GM12878 (cell line): Measurements from ENCODE around the gene DNAJC17. TPM values are rescaled to one million over a fixed set of nuclear protein-coding genes. Genes with fewer than 3 reads are reported as not detected.
A peak's percentile ranks its signal among the peaks of the same experiment; 100 is the strongest.

ENCODE experiments used
- ATAC-seq: fragments of 200-7000 bp; cut with Tn5 transposase; 3 replicates; pipeline ENCODE4 v1.9.1; 2020; ENCODE audit warnings: mild to moderate bottlenecking, moderate library complexity
- BruUV-seq: library from RNA; stranded (reverse); fragments of 400-500 nt; replicated peaks from 2 replicates; lab custom pipeline; 2021; lab: Mats Ljungman, UMichigan
- CTCF ChIA-PET: fragments of 300-600 bp; sonication (Branson Sonifier 250); formaldehyde crosslinking; extraction: SDS; loops from one replicate; lab custom pipeline; 2021; ENCODE audit warnings: inconsistent platforms; lab: Yijun Ruan, JAX
- POLR2A ChIA-PET: fragments of 350-600 bp; formaldehyde crosslinking; extraction: SDS; loops from one replicate; lab custom pipeline; 2021; ENCODE audit warnings: inconsistent platforms; lab: Charles Lee
- RAD21 ChIA-PET: fragments of 300-600 bp; sonication (Branson Sonifier 250); formaldehyde crosslinking; loops from one replicate; lab custom pipeline; 2023; ENCODE audit warnings: antibody characterized with exemption; ENCODE audit not compliant: unreplicated experiment; lab: Charles Lee
- SMC1A ChIA-PET: fragments of 300-600 bp; sonication (Branson Sonifier 250); formaldehyde crosslinking; loops from one replicate; lab custom pipeline; 2023; ENCODE audit not compliant: unreplicated experiment, uncharacterized antibody; lab: Charles Lee
- DNase-seq: peaks from one replicate; pipeline ENCODE4 v3.0.0-alpha.2; 2011; ENCODE audit warnings: low read depth, low spot score
- FAIRE-seq: peaks from 3 replicates; lab custom pipeline; 2011; peaks lifted over from hg19 to GRCh38; lab: Jason Lieb, UNC
- H2AFZ ChIP-seq: 2 replicates; pipeline ENCODE4 v1.6.0; 2011; ENCODE audit warnings: low read depth, low read length, control low read depth; ENCODE audit not compliant: control insufficient read depth
- H3K27ac ChIP-seq: 2 replicates; pipeline ENCODE4 v1.5.1; 2011; ENCODE audit warnings: control low read depth; ENCODE audit not compliant: control insufficient read depth, insufficient read depth
- H3K27me3 ChIP-seq, 2 experiments: replicated peaks in 1 of 2; 2 replicates each; pipeline versions ENCODE4 v1.6.0 to v1.6.1; 2011; ENCODE audit warnings: low read length in 1 of 2; ENCODE audit not compliant: control insufficient read depth in 2 of 2, insufficient read depth in 2 of 2
- H3K36me3 ChIP-seq, 2 experiments: 2 replicates each; pipeline ENCODE4 v1.5.1; 2011; ENCODE audit warnings: low read length in 1 of 2; ENCODE audit not compliant: control insufficient read depth in 2 of 2, insufficient read depth in 2 of 2
- H3K4me1 ChIP-seq: 2 replicates; pipeline ENCODE4 v1.6.1; 2011; ENCODE audit warnings: mild to moderate bottlenecking, low read length, moderate library complexity, mixed read lengths; ENCODE audit not compliant: control insufficient read depth, insufficient read depth
- H3K4me2 ChIP-seq: 2 replicates; pipeline ENCODE4 v1.6.0; 2011; ENCODE audit warnings: control low read depth; ENCODE audit not compliant: control insufficient read depth, insufficient read depth
- H3K4me3 ChIP-seq: fragments of 200-600 bp; sonication (generic); 2 replicates; pipeline ENCODE4 v1.5.1; 2016
- H3K79me2 ChIP-seq: 2 replicates; pipeline ENCODE4 v1.6.0; 2011; ENCODE audit warnings: low read length; ENCODE audit not compliant: control insufficient read depth, insufficient read depth
- H3K9ac ChIP-seq: 2 replicates; pipeline ENCODE4 v1.8.0; 2011; ENCODE audit warnings: low read length, control low read depth, mixed read lengths; ENCODE audit not compliant: control insufficient read depth, insufficient read depth
- H3K9me3 ChIP-seq: replicated peaks from 3 replicates; pipeline ENCODE4 v1.5.1; 2011; ENCODE audit warnings: mild to moderate bottlenecking, low read length; ENCODE audit not compliant: control insufficient read depth, insufficient read depth
- H4K20me1 ChIP-seq: 2 replicates; pipeline ENCODE4 v1.6.0; 2011; ENCODE audit not compliant: control insufficient read depth, insufficient read depth
- IKZF1 ChIP-seq: fragments of 450-650 bp; conservative IDR thresholded peaks from 2 replicates; pipeline ENCODE4 v1.6.1; 2017; ENCODE audit warnings: antibody characterized with exemption, mild to moderate bottlenecking
- IKZF2 ChIP-seq, 2 experiments: fragments of 450-650 bp; IDR thresholded peaks; 2 replicates each; pipeline ENCODE4 v1.6.1; 2017; ENCODE audit warnings: mild to moderate bottlenecking in 2 of 2, moderate library complexity in 2 of 2
- MEF2B ChIP-seq: fragments of 450-650 bp; IDR thresholded peaks from 2 replicates; pipeline ENCODE4 v1.6.1; 2018; ENCODE audit warnings: mild to moderate bottlenecking, moderate library complexity; ENCODE audit not compliant: partially characterized antibody, poor library complexity, severe bottlenecking
- MLLT1 ChIP-seq: fragments of 450-650 bp; IDR thresholded peaks from 2 replicates; pipeline ENCODE4 v1.6.1; 2016; ENCODE audit warnings: mild to moderate bottlenecking
- NR2F1 ChIP-seq: fragments of 450-650 bp; conservative IDR thresholded peaks from 2 replicates; pipeline ENCODE4 v1.6.1; 2017; ENCODE audit warnings: mild to moderate bottlenecking
- RELA ChIP-seq: fragments of 450-650 bp; IDR thresholded peaks from 2 replicates; pipeline ENCODE4 v1.8.0; 2014; ENCODE audit warnings: borderline replicate concordance; ENCODE audit not compliant: partially characterized antibody
- TARDBP ChIP-seq: IDR thresholded peaks from 2 replicates; pipeline ENCODE4 v1.6.1; 2016; ENCODE audit warnings: borderline replicate concordance
- USF1 ChIP-seq: IDR thresholded peaks from 2 replicates; pipeline ENCODE4 v1.6.1; 2011; ENCODE audit warnings: borderline replicate concordance, low read depth, mild to moderate bottlenecking, moderate library complexity, mixed read lengths, low read length; ENCODE audit not compliant: insufficient read depth; ENCODE audit errors: extremely low read length
- ZBED1 ChIP-seq: IDR thresholded peaks from 2 replicates; pipeline ENCODE4 v1.6.1; 2016; ENCODE audit warnings: borderline replicate concordance
- ZNF687 ChIP-seq: fragments of 450-650 bp; IDR thresholded peaks from 2 replicates; pipeline ENCODE4 v1.6.1; 2017; ENCODE audit warnings: mild to moderate bottlenecking, moderate library complexity
- in situ Hi-C: fragments of 300-500 bp; cut with MboI; formaldehyde crosslinking; loops from 9 replicates; pipeline ENCODE4 v1.14.3; 2018; ENCODE audit warnings: mixed read lengths
- intact Hi-C: fragments of 100-400 bp; cut with micrococcal nuclease; formaldehyde crosslinking; loops from one replicate; pipeline ENCODE4 v1.14.2; 2022; ENCODE audit not compliant: unreplicated experiment
- polyA plus RNA-seq, 11 experiments: library from polyadenylated mRNA; depleted of rRNA in 4 of 11; unstranded in 6 of 11; stranded (reverse) in 5 of 11; fragments of >200 nt; fragmentation: Nextera tagmentation in 4 of 11; fragmentation: Illumina TruSeq in 1 of 11; extraction: Ambion mirVana in 4 of 11; extraction: Trizol in 1 of 11; gene quantifications; 1 replicate in 1 of 11; 2 replicates in 10 of 11; pipeline versions ENCODE4 v1.2.1 to v1.2.3, GENCODE V29; 2011 to 2016; ENCODE audit warnings: inconsistent platforms in 2 of 11, missing spikeins in 2 of 11, low read depth in 1 of 11
- total RNA-seq, 4 experiments: library from RNA; depleted of rRNA in 3 of 4; stranded (reverse); fragments of >200 nt in 3 of 4; fragmentation: Illumina TruSeq in 1 of 4; extraction: Trizol in 1 of 4; gene quantifications; 2 replicates each; pipeline versions ENCODE4 v1.2.1 to v1.2.3, GENCODE V29; 2013 to 2021
- TF ChIP-seq, protein P1 (sequence below): fragments of 450-650 bp; IDR thresholded peaks from 2 replicates; pipeline ENCODE4 v1.6.1; 2017; ENCODE audit warnings: borderline replicate concordance
- TF ChIP-seq, protein P2 (sequence below): IDR thresholded peaks from 2 replicates; pipeline ENCODE4 v1.6.1; 2011; ENCODE audit warnings: low read depth, low read length, improper control_type of control experiment, borderline replicate concordance

DNAJC17 gene
- total and polyA plus RNA-seq, 10 of the 15 experiments (the other 5 are each of a cell fraction or from before 2014, with no cell fraction given), result 6.1 to 62.8 (median 45.4) TPM

GRCh38 chr15:40846841-40847222 is 39.6 kb upstream of the DNAJC17 start:
- H4K20me1 ChIP-seq, result no peaks in the 10 kb centered on the region
- in situ Hi-C loops (no loop called here), intact Hi-C loops (loop anchor here (5.0 to 10.0 kb wide), 2 partner anchors 40 to 268 kb away; partner anchors contain the start of genes DNAJC17, INO80 and ZFYVE19)
- peak overlapping the region; percentile 45 for H3K9ac ChIP-seq
- no peaks in the 10 kb centered on the region for H3K79me2 ChIP-seq
- SMC1A ChIA-PET, result interaction anchor here (0.6 to 5.0 kb wide), 15 partner anchors 12 to 337 kb away, joined by 3 to 47 read pairs (median 4); partner anchors contain the start of genes DNAJC17 and ZFYVE19
- H3K9me3 ChIP-seq, result no peaks in the 10 kb centered on the region
- peaks cover 26% of the 10 kb centered on the region for H3K4me1 ChIP-seq
- DNase-seq (no peak), ATAC-seq (peak; percentile 52), FAIRE-seq (no peak)
- no peaks in the 10 kb centered on the region for H3K36me3 ChIP-seq
- peak overlapping the region; percentile 45; the same call in 1 of the 2 replicates for H3K4me3 ChIP-seq
- CTCF ChIA-PET, result interaction anchor here (0.9 to 8.8 kb wide), 11 partner anchors 12 to 167 kb away, joined by 3 to 140 read pairs (median 5); partner anchors contain the start of genes DNAJC17, VPS18 and ZFYVE19
- RAD21 ChIA-PET, result interaction anchor here (0.8 to 5.0 kb wide), 9 partner anchors 11 to 62 kb away, joined by 3 to 41 read pairs (median 7); partner anchors contain the start of genes PPP1R14D, RHOV and VPS18
- peak overlapping the region; percentile 86 for H3K4me2 ChIP-seq
- no peak for TF ChIP-seq IKZF2 (IDR thresholded peaks at IDR 0.05)
- peak; percentile 76; the same call in 1 of the 2 replicates for TF ChIP-seq IKZF1
- TF ChIP-seq TARDBP, result no peak
- no peak for TF ChIP-seq MLLT1
- TF ChIP-seq ZNF687, result 0 out of 2 replicates have a peak, but pooled peaks have one; percentile 14
- TF ChIP-seq MEF2B, result peak; percentile 65
- TF ChIP-seq USF1, result no peak
- TF ChIP-seq, protein P1, sequence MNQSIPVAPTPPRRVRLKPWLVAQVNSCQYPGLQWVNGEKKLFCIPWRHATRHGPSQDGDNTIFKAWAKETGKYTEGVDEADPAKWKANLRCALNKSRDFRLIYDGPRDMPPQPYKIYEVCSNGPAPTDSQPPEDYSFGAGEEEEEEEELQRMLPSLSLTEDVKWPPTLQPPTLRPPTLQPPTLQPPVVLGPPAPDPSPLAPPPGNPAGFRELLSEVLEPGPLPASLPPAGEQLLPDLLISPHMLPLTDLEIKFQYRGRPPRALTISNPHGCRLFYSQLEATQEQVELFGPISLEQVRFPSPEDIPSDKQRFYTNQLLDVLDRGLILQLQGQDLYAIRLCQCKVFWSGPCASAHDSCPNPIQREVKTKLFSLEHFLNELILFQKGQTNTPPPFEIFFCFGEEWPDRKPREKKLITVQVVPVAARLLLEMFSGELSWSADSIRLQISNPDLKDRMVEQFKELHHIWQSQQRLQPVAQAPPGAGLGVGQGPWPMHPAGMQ, result no peak
- 0 out of 2 replicates have a peak, but pooled peaks have one; percentile 7 for TF ChIP-seq NR2F1
- TF ChIP-seq RELA, result peak; percentile 42
- no peak for TF ChIP-seq ZBED1
- TF ChIP-seq, protein P2, sequence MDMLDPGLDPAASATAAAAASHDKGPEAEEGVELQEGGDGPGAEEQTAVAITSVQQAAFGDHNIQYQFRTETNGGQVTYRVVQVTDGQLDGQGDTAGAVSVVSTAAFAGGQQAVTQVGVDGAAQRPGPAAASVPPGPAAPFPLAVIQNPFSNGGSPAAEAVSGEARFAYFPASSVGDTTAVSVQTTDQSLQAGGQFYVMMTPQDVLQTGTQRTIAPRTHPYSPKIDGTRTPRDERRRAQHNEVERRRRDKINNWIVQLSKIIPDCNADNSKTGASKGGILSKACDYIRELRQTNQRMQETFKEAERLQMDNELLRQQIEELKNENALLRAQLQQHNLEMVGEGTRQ, result no peak
- H3K27me3 ChIP-seq, result peaks cover 1 to 3% of the 10 kb centered on the region in 2 experiments; a peak in 1 of 4 replicates
- H2AFZ ChIP-seq, result peak overlapping the region; percentile 13
- BruUV-seq, result no TSS peak
- H3K27ac ChIP-seq, result peak overlapping the region; percentile 76
- POLR2A ChIA-PET, result interaction anchor here (0.5 to 5.0 kb wide), 10 partner anchors 11 to 49 kb away, joined by 4 to 39 read pairs (median 6); partner anchors contain the start of genes DNAJC17, RHOV, VPS18 and ZFYVE19
